HepG2 (cell line): Measurements from ENCODE around the gene MAN2A2. TPM values are rescaled to one million over a fixed set of nuclear protein-coding genes. Genes with fewer than 3 reads are reported as not detected.

Experiments used
- DPF2 ChIP-seq: sonication (generic); formaldehyde crosslinking; IDR thresholded peaks from 2 replicates; pipeline ENCODE4 v1.4.0; 2020; ENCODE audit warnings: mild to moderate bottlenecking, low read depth, missing genetic modification reagents, borderline replicate concordance
- DR1 ChIP-seq: sonication (generic); formaldehyde crosslinking; IDR thresholded peaks from 2 replicates; pipeline ENCODE4 v1.8.0; 2021; ENCODE audit warnings: mild to moderate bottlenecking, missing genetic modification reagents, inconsistent platforms
- HNRNPK ChIP-seq: fragments of 200-400 bp; formaldehyde crosslinking; IDR thresholded peaks from 2 replicates; pipeline ENCODE4 v1.6.1; 2018; ENCODE audit warnings: low read length, low read depth, moderate library complexity, mild to moderate bottlenecking; ENCODE audit not compliant: poor library complexity, severe bottlenecking
- IKZF5 ChIP-seq: IDR thresholded peaks from 2 replicates; pipeline ENCODE4 v1.6.1; 2018; ENCODE audit warnings: missing genetic modification reagents, mild to moderate bottlenecking, missing compliant biosample characterization
- MATR3 ChIP-seq: sonication (generic); formaldehyde crosslinking; IDR thresholded peaks from 2 replicates; pipeline ENCODE4 v1.4.0; 2020; ENCODE audit warnings: missing genetic modification reagents
- NFKBIZ ChIP-seq: IDR thresholded peaks from 2 replicates; pipeline ENCODE4 v1.6.1; 2018; ENCODE audit warnings: missing genetic modification reagents, missing compliant biosample characterization
- PAF1 ChIP-seq: IDR thresholded peaks from 2 replicates; pipeline ENCODE4 v1.6.1; 2016; ENCODE audit warnings: missing genetic modification reagents, missing compliant biosample characterization
- RXRA ChIP-seq: sonication (generic); formaldehyde crosslinking; IDR thresholded peaks from 2 replicates; pipeline ENCODE4 v1.5.1; 2020; ENCODE audit warnings: missing genetic modification reagents
- RXRB ChIP-seq: IDR thresholded peaks from 2 replicates; pipeline ENCODE4 v1.6.1; 2016; ENCODE audit warnings: borderline replicate concordance, missing genetic modification reagents, missing compliant biosample characterization
- SALL2 ChIP-seq: sonication (generic); formaldehyde crosslinking; IDR thresholded peaks from 2 replicates; pipeline ENCODE4 v1.8.1; 2023; ENCODE audit warnings: mild to moderate bottlenecking, missing genetic modification reagents, inconsistent platforms
- SMAD3 ChIP-seq: sonication (generic); formaldehyde crosslinking; IDR thresholded peaks from 2 replicates; pipeline ENCODE4 v1.4.0; 2020; ENCODE audit warnings: missing genetic modification reagents
- SNRNP70 ChIP-seq: fragments of 200-400 bp; formaldehyde crosslinking; IDR thresholded peaks from 2 replicates; pipeline ENCODE4 v1.6.1; 2017; ENCODE audit warnings: mild to moderate bottlenecking, low read depth, low read length, moderate library complexity
- SSRP1 ChIP-seq: IDR thresholded peaks from 2 replicates; pipeline ENCODE4 v1.6.1; 2016; ENCODE audit warnings: control low read depth
- TOPORS ChIP-seq: sonication (generic); formaldehyde crosslinking; IDR thresholded peaks from 2 replicates; pipeline ENCODE4 v1.8.0; 2023; ENCODE audit warnings: mild to moderate bottlenecking, missing genetic modification reagents
- ZNF121 ChIP-seq: sonication (generic); formaldehyde crosslinking; IDR thresholded peaks from 2 replicates; pipeline ENCODE4 v1.5.0; 2020; ENCODE audit warnings: mild to moderate bottlenecking, missing genetic modification reagents
- ZNF317 ChIP-seq: sonication (generic); formaldehyde crosslinking; IDR thresholded peaks from 2 replicates; pipeline ENCODE4 v1.5.0; 2020; ENCODE audit warnings: mild to moderate bottlenecking, missing genetic modification reagents
- ZNF552 ChIP-seq: sonication (generic); formaldehyde crosslinking; IDR thresholded peaks from 2 replicates; pipeline ENCODE4 v1.9.0; 2022; ENCODE audit warnings: missing genetic modification reagents, mild to moderate bottlenecking, borderline replicate concordance
- ZNF574 ChIP-seq: sonication (generic); formaldehyde crosslinking; IDR thresholded peaks from 2 replicates; pipeline ENCODE4 v1.4.0; 2020; ENCODE audit warnings: missing genetic modification reagents
- ZNF607 ChIP-seq: sonication (generic); formaldehyde crosslinking; IDR thresholded peaks from 2 replicates; pipeline ENCODE4 v1.5.1; 2020; ENCODE audit warnings: missing genetic modification reagents, mild to moderate bottlenecking, borderline replicate concordance
- ZNF740 ChIP-seq: sonication (generic); formaldehyde crosslinking; IDR thresholded peaks from 2 replicates; pipeline ENCODE4 v1.4.0; 2020; ENCODE audit warnings: missing genetic modification reagents
- ZNF761 ChIP-seq: sonication (generic); formaldehyde crosslinking; conservative IDR thresholded peaks from 2 replicates; pipeline ENCODE4 v1.4.0; 2020; ENCODE audit warnings: mild to moderate bottlenecking, missing genetic modification reagents
- ZSCAN20 ChIP-seq: sonication (generic); formaldehyde crosslinking; IDR thresholded peaks from 2 replicates; pipeline ENCODE4 v1.4.0; 2020; ENCODE audit warnings: missing genetic modification reagents, mild to moderate bottlenecking, borderline replicate concordance
- ZZZ3 ChIP-seq: sonication (generic); formaldehyde crosslinking; IDR thresholded peaks from 2 replicates; pipeline ENCODE4 v1.4.0; 2020; ENCODE audit warnings: missing genetic modification reagents, mild to moderate bottlenecking, borderline replicate concordance
- polyA plus RNA-seq, 8 experiments: library from polyadenylated mRNA; depleted of rRNA in 3 of 8; stranded (reverse) in 7 of 8; unstranded in 1 of 8; fragments of >200 nt; fragmentation: Illumina TruSeq in 4 of 8; extraction: Trizol in 4 of 8; gene quantifications; 2 replicates each; pipeline versions ENCODE4 v1.2.1 to v1.2.3, GENCODE V29; 2011 to 2016; ENCODE audit warnings: low read depth in 4 of 8, missing spikeins in 1 of 8, mixed read lengths in 1 of 8; ENCODE audit not compliant: insufficient read depth in 1 of 8
- total RNA-seq, 5 experiments: library from RNA; depleted of rRNA; stranded (reverse); fragments of >200 nt; fragmentation: Illumina TruSeq; extraction: Trizol; gene quantifications; 2 replicates each; pipeline ENCODE4 v1.2.3, GENCODE V29; 2016; ENCODE audit warnings: low read depth in 1 of 5
- TF ChIP-seq, protein P1 (sequence below): sonication (generic); formaldehyde crosslinking; IDR thresholded peaks from 2 replicates; pipeline ENCODE4 v1.4.0; 2020; ENCODE audit warnings: low read depth, mild to moderate bottlenecking, missing genetic modification reagents
- TF ChIP-seq, protein P2 (sequence below): sonication (generic); formaldehyde crosslinking; IDR thresholded peaks from 2 replicates; pipeline ENCODE4 v1.8.1; 2022; ENCODE audit warnings: mild to moderate bottlenecking, missing genetic modification reagents

Gene MAN2A2
- total and polyA plus RNA-seq, 2 of the 13 experiments (the other 11 are each of a cell fraction or from before 2014, with no cell fraction given): 17.5 to 51.5 TPM

DNA sequence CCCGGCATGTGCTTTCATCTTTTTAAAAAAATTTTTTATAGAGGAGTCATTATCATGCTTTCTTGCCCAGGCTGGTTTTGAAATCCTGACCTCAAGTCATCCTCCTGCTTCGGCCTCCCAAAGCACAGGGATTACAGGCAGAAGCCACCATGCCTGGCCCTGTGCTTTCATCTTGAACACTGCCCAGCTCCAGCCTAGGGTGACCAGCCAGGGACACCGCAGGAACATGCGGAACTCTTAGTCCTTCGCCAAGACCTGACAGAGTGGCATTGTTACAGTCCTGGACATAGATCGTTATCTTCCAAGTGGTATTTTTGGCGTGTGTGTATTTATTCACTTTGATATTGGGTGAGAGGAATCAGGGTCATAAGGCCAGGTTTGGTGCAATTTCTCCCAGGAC is 42.7 kb upstream of the MAN2A2 start (continued):
- TF ChIP-seq ZNF607 (no peak), ZNF552 (CRISPR knock-in tag) (no peak), SSRP1 (CRISPR knock-in tag) (no peak), RXRA (peak; percentile 51; the same call in 1 of the 2 replicates), PAF1 (CRISPR knock-in tag) (no peak), ZSCAN20 (CRISPR knock-in tag) (no peak), MATR3 (CRISPR knock-in tag) (no peak), TOPORS (CRISPR knock-in tag) (no peak), HNRNPK (no peak), SMAD3 (CRISPR knock-in tag) (no peak), DR1 (CRISPR knock-in tag) (no peak), SALL2 (CRISPR knock-in tag) (no peak), ZNF121 (CRISPR knock-in tag) (peak; percentile 94), NFKBIZ (CRISPR knock-in tag) (no peak), SNRNP70 (no peak), DPF2 (CRISPR knock-in tag) (no peak), ZNF317 (CRISPR knock-in tag) (no peak), ZNF740 (no peak), IKZF5 (CRISPR knock-in tag) (no peak), RXRB (CRISPR knock-in tag) (peak; percentile 35; the same call in 1 of the 2 replicates), ZNF761 (CRISPR knock-in tag) (0 out of 2 replicates have a peak, but pooled peaks have one; percentile 11), ZZZ3 (CRISPR knock-in tag) (no peak), ZNF574 (CRISPR knock-in tag) (0 out of 2 replicates have a peak, but pooled peaks have one; percentile 22)
- TF ChIP-seq, protein P1, sequence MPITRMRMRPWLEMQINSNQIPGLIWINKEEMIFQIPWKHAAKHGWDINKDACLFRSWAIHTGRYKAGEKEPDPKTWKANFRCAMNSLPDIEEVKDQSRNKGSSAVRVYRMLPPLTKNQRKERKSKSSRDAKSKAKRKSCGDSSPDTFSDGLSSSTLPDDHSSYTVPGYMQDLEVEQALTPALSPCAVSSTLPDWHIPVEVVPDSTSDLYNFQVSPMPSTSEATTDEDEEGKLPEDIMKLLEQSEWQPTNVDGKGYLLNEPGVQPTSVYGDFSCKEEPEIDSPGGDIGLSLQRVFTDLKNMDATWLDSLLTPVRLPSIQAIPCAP (CRISPR knock-in tag): no peak
- TF ChIP-seq, protein P2, sequence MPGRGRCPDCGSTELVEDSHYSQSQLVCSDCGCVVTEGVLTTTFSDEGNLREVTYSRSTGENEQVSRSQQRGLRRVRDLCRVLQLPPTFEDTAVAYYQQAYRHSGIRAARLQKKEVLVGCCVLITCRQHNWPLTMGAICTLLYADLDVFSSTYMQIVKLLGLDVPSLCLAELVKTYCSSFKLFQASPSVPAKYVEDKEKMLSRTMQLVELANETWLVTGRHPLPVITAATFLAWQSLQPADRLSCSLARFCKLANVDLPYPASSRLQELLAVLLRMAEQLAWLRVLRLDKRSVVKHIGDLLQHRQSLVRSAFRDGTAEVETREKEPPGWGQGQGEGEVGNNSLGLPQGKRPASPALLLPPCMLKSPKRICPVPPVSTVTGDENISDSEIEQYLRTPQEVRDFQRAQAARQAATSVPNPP: no peak
